HG03457 (cell line): ENCODE results near the gene ACAD9.
"Not testable (repeated sequence)": the region's sequence is repeated elsewhere in the genome, so short reads cannot be mapped to it uniquely, and the experiment has no call there.

Experiments used
- ATAC-seq: cut with Tn5 transposase; IDR thresholded peaks from one replicate; pipeline ENCODE4 v1.9.1; 2021; ENCODE audit warnings: moderate number of reproducible peaks; ENCODE audit not compliant: unreplicated experiment

The ACAD9 gene

GRCh38 chr3:128889139-128889894 is 9.9 kb downstream of the ACAD9 start:
- ATAC-seq, result no peak

- ATAC-seq, result no peak
These were observed 16.6 kb downstream of the ACAD9 start for GRCh38 chr3:128895843-128896697.

GRCh38 chr3:128902426-128902825 is 23.0 kb downstream of the ACAD9 start:
- no peak for ATAC-seq

- no peak for ATAC-seq
These were observed 24.1 kb downstream of the ACAD9 start for GRCh38 chr3:128903501-128903900.

- no peak for ATAC-seq
These were observed 26.8 kb downstream of the ACAD9 start for GRCh38 chr3:128906031-128906803.

- ATAC-seq, result no peak
These were observed 27.5 kb downstream of the ACAD9 start for GRCh38 chr3:128906804-128907525.

GRCh38 chr3:128907706-128908445 is 28.5 kb downstream of the ACAD9 start:
- ATAC-seq, result no peak

GRCh38 chr3:128908951-128909350 is 29.5 kb downstream of the ACAD9 start:
- no peak for ATAC-seq

- ATAC-seq, result no peak
These were observed 30.6 kb downstream of the ACAD9 start for GRCh38 chr3:128910006-128910405.

GRCh38 chr3:128911911-128912310 is 32.5 kb downstream of the ACAD9 start:
- ATAC-seq, result no peak

GRCh38 chr3:128914966-128915645 is 35.7 kb downstream of the ACAD9 start:
- ATAC-seq, result no peak

- ATAC-seq, result no peak
These were observed 37.9 kb downstream of the ACAD9 start for GRCh38 chr3:128917291-128917690.

- ATAC-seq, result no peak
These were observed 40.6 kb downstream of the ACAD9 start for GRCh38 chr3:128919988-128920387.

- no peak for ATAC-seq
These were observed 43.5 kb downstream of the ACAD9 start for GRCh38 chr3:128922804-128923459.

GRCh38 chr3:128923576-128923975 is 44.2 kb downstream of the ACAD9 start:
- ATAC-seq, result no peak

GRCh38 chr3:128923986-128924385 is 44.6 kb downstream of the ACAD9 start:
- ATAC-seq, result not testable (repeated sequence)

GRCh38 chr3:128929364-128929763 is 49.9 kb downstream of the ACAD9 start:
- no peak for ATAC-seq

- ATAC-seq, result no peak
These were observed 51.6 kb downstream of the ACAD9 start for GRCh38 chr3:128931046-128931445.
